GM21576 (cell line): ENCODE results near the gene RBMS1.

Experiments used
- ATAC-seq: cut with Tn5 transposase; IDR thresholded peaks from one replicate; pipeline ENCODE4 v1.9.1; 2021; ENCODE audit warnings: mild to moderate bottlenecking, moderate library complexity; ENCODE audit not compliant: unreplicated experiment

The RBMS1 gene

GRCh38 chr2:160287476-160287875 lies 206.1 kb downstream of the RBMS1 start:
- ATAC-seq: no peak

- ATAC-seq: no peak
Measured at GRCh38 chr2:160286551-160286950, 207.1 kb downstream of the RBMS1 start.

GRCh38 chr2:160283675-160284074 lies 209.9 kb downstream of the RBMS1 start:
- ATAC-seq: no peak

GRCh38 chr2:160282063-160282580 lies 211.5 kb downstream of the RBMS1 start:
- no peak for ATAC-seq

GRCh38 chr2:160281213-160281612 lies 212.4 kb downstream of the RBMS1 start:
- ATAC-seq: no peak

GRCh38 chr2:160279813-160280465 lies 213.7 kb downstream of the RBMS1 start:
- no peak for ATAC-seq

- ATAC-seq: no peak
Measured at GRCh38 chr2:160278879-160279177, 214.8 kb downstream of the RBMS1 start.

GRCh38 chr2:160278101-160278878 lies 215.3 kb downstream of the RBMS1 start:
- peak; percentile 74 for ATAC-seq

- ATAC-seq: no peak
Measured at GRCh38 chr2:160277151-160277550, 216.5 kb downstream of the RBMS1 start.

GRCh38 chr2:160275656-160276055 lies 218.0 kb downstream of the RBMS1 start:
- ATAC-seq: no peak

GRCh38 chr2:160271171-160272086 lies 222.2 kb downstream of the RBMS1 start:
- no peak for ATAC-seq

- ATAC-seq: no peak
Measured at GRCh38 chr2:160270571-160271113, 223.0 kb downstream of the RBMS1 start.

- peak; percentile 95 for ATAC-seq
Measured at GRCh38 chr2:160269803-160270570, 223.6 kb downstream of the RBMS1 start.

GRCh38 chr2:160269365-160269764 lies 224.2 kb downstream of the RBMS1 start:
- no peak for ATAC-seq

GRCh38 chr2:160268151-160268781 lies 225.3 kb downstream of the RBMS1 start:
- ATAC-seq: no peak

- no peak for ATAC-seq
Measured at GRCh38 chr2:160267692-160268091, 225.9 kb downstream of the RBMS1 start.

- no peak for ATAC-seq
Measured at GRCh38 chr2:160267022-160267421, 226.6 kb downstream of the RBMS1 start.

GRCh38 chr2:160266037-160266551 lies 227.5 kb downstream of the RBMS1 start:
- ATAC-seq: no peak

GRCh38 chr2:160264308-160264707 lies 229.3 kb downstream of the RBMS1 start:
- no peak for ATAC-seq

GRCh38 chr2:160261732-160262131 lies 231.9 kb downstream of the RBMS1 start:
- no peak for ATAC-seq
